SU-DHL-6 (cell line): ENCODE data around the gene TSACC.

Source experiments
- CTCF ChIP-seq: fragments of 200-600 bp; sonication (generic); IDR thresholded peaks from one replicate; pipeline ENCODE4 v1.5.1; 2017; ENCODE audit warnings: antibody characterized with exemption, mild to moderate bottlenecking, low read length, moderate library complexity; ENCODE audit not compliant: insufficient read depth, poor library complexity, severe bottlenecking
- EZH2phosphoT487 ChIP-seq: fragments of 200-600 bp; sonication (generic), shearing (Covaris generic); conservative IDR thresholded peaks from 2 replicates; pipeline ENCODE4 v1.6.1; 2018; ENCODE audit warnings: mild to moderate bottlenecking, antibody characterized with exemption, low read length, moderate library complexity, mixed read lengths

GRCh38 chr1:156344409-156344808 is 6.1 kb downstream of the TSACC start:
- TF ChIP-seq CTCF, result no peak
- TF ChIP-seq EZH2phosphoT487, result no peak
